A673 (cell line): Measurements from ENCODE around the gene PSORS1C1. TPM values are rescaled to one million over a fixed set of nuclear protein-coding genes. Genes with fewer than 3 reads are reported as not detected.
A peak's percentile ranks its signal among the peaks of the same experiment; 100 is the strongest.

Source experiments
- BruUV-seq: library from RNA; stranded (reverse); fragments of 400-500 nt; replicated peaks from 2 replicates; lab custom pipeline; 2021; lab: Mats Ljungman, UMichigan
- CTCF ChIA-PET: fragments of 300-600 bp; sonication (Branson Sonifier 250); formaldehyde crosslinking; loops from one replicate; lab custom pipeline; 2022; ENCODE audit warnings: antibody characterized with exemption; lab: Charles Lee
- POLR2A ChIA-PET: fragments of 300-600 bp; sonication (Branson Sonifier 250); formaldehyde crosslinking; loops from one replicate; lab custom pipeline; 2022; ENCODE audit warnings: antibody characterized with exemption; ENCODE audit not compliant: low non-redundant PET; lab: Charles Lee
- DNase-seq: peaks from one replicate; pipeline ENCODE4 v3.0.0-alpha.2; 2015; ENCODE audit warnings: low spot score
- H3K27ac ChIP-seq: fragments of 200-600 bp; sonication (generic); 2 replicates; pipeline ENCODE4 v1.5.1; 2016; ENCODE audit warnings: mixed run types, low read depth, mild to moderate bottlenecking, mixed read lengths, antibody characterized with exemption, low read length; ENCODE audit not compliant: poor library complexity, severe bottlenecking
- H3K27me3 ChIP-seq: fragments of 200-600 bp; sonication (generic); replicated peaks from 2 replicates; pipeline ENCODE4 v1.6.1; 2017; ENCODE audit warnings: mixed run types, low read depth, mild to moderate bottlenecking, mixed read lengths, antibody characterized with exemption, low read length; ENCODE audit not compliant: insufficient read depth, poor library complexity
- H3K36me3 ChIP-seq: fragments of 200-600 bp; sonication (generic); 2 replicates; pipeline ENCODE4 v1.6.1; 2016; ENCODE audit warnings: mixed run types, mild to moderate bottlenecking, mixed read lengths, antibody characterized with exemption, low read length; ENCODE audit not compliant: insufficient read depth, poor library complexity, severe bottlenecking
- H3K4me1 ChIP-seq: fragments of 200-600 bp; sonication (generic); 2 replicates; pipeline ENCODE4 v1.6.1; 2017; ENCODE audit warnings: mixed run types, mild to moderate bottlenecking, mixed read lengths, antibody characterized with exemption, low read length; ENCODE audit not compliant: insufficient read depth, poor library complexity, severe bottlenecking
- H3K4me3 ChIP-seq: fragments of 200-600 bp; sonication (generic); 2 replicates; pipeline ENCODE4 v1.5.1; 2016; ENCODE audit warnings: low read depth, mixed run types, mild to moderate bottlenecking, mixed read lengths, low read length; ENCODE audit not compliant: poor library complexity, severe bottlenecking
- H3K9me3 ChIP-seq: fragments of 200-600 bp; sonication (generic); 2 replicates; pipeline ENCODE4 v1.6.1; 2016; ENCODE audit warnings: mixed run types, low read depth, mild to moderate bottlenecking, mixed read lengths, antibody characterized with exemption, low read length; ENCODE audit not compliant: poor library complexity, severe bottlenecking
- CTCF ChIP-seq: fragments of 300-800, 200-600 bp; sonication (generic); conservative IDR thresholded peaks from 2 replicates; pipeline ENCODE4 v1.5.1; 2017; ENCODE audit warnings: low read depth, mild to moderate bottlenecking, antibody characterized with exemption, low read length, moderate library complexity, mixed read lengths
- EZH2 ChIP-seq: fragments of 200-600 bp; sonication (generic); IDR thresholded peaks from 2 replicates; pipeline ENCODE4 v1.6.1; 2017; ENCODE audit warnings: borderline replicate concordance, low read depth, mild to moderate bottlenecking, mixed read lengths, antibody characterized with exemption, low read length; ENCODE audit not compliant: poor library complexity, severe bottlenecking
- intact Hi-C: fragments of 100-400 bp; cut with micrococcal nuclease; formaldehyde crosslinking; loops from one replicate; pipeline ENCODE4 v1.10.0; 2022; ENCODE audit not compliant: unreplicated experiment
- total RNA-seq: library from RNA; stranded (reverse); gene quantifications from 2 replicates; pipeline ENCODE4 v1.2.3, GENCODE V29; 2021

Gene PSORS1C1
- total RNA-seq, 1 experiment from 2014 or later = not detected

GRCh38 chr6:31081872-31082271 lies 32.7 kb upstream of the PSORS1C1 start:
- no TSS peak for BruUV-seq
- Histone ChIP-seq H3K4me3 (no peak overlapping the region), H3K27me3 (no peaks in the 10 kb centered on the region), H3K4me1 (peaks cover 12% of the 10 kb centered on the region), H3K27ac (no peak overlapping the region), H3K9me3 (no peaks in the 10 kb centered on the region), H3K36me3 (no peaks in the 10 kb centered on the region)
- POLR2A ChIA-PET = no interaction called here
- no peak for TF ChIP-seq EZH2
- no peak for TF ChIP-seq CTCF
- no peak for DNase-seq
- CTCF ChIA-PET = no interaction called here
- intact Hi-C loops = no loop called here

GRCh38 chr6:31083742-31084354 lies 30.8 kb upstream of the PSORS1C1 start:
- no peak overlapping the region for H3K27ac ChIP-seq
- CTCF ChIA-PET = interaction anchor here (0.7 kb wide), 1 partner anchor 262 kb away, joined by 3 read pairs; no protein-coding TSS in a partner anchor
- H3K27me3 ChIP-seq = no peaks in the 10 kb centered on the region
- H3K4me1 ChIP-seq = peaks cover 19% of the 10 kb centered on the region
- intact Hi-C loops = no loop called here
- H3K4me3 ChIP-seq = no peak overlapping the region
- H3K36me3 ChIP-seq = no peaks in the 10 kb centered on the region
- POLR2A ChIA-PET = no interaction called here
- H3K9me3 ChIP-seq = no peaks in the 10 kb centered on the region
- DNase-seq = peak; percentile 68
- no TSS peak for BruUV-seq
- TF ChIP-seq EZH2 (no peak), CTCF (peak; percentile 43)

DNA sequence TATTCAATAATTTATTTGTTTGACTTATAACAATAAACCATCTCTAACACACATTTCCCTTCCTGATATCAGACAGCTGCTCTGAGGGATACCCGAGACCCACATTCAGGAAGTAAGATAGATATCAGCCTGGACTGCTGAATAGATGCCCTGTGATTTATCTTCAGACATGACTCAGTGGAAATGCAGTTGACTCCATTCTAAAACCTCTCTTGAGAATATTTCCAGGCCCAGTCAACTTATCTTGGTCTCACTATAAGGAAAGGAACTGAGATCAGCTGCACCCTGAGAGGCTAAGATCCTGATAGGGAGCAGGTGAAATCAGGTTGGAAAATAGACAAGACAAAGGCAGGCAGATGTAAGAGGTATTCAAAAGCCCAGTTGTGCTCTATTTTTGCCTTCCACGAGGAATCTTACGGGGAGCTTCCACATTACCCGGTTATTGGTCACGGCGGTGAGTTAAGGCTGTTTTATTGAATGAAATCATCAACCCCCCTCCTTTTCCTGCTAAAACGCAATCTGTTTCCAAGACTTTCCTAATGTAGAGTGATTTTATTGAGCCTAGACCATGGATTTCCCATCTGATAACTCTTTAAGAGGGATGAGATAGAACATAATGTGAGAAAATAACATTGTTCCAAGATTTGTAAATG lies 27.7 kb upstream of the PSORS1C1 start:
- Histone ChIP-seq H3K27ac (no peak overlapping the region), H3K9me3 (no peaks in the 10 kb centered on the region), H3K27me3 (no peaks in the 10 kb centered on the region), H3K4me3 (no peak overlapping the region), H3K4me1 (peaks cover 19% of the 10 kb centered on the region), H3K36me3 (no peaks in the 10 kb centered on the region)
- ChIA-PET CTCF (interaction anchor here (0.6 to 1.9 kb wide), 29 partner anchors 12 to 554 kb away, joined by 3 to 24 read pairs (median 5); partner anchors contain the start of gene VARS2), POLR2A (no interaction called here)
- intact Hi-C loops = loop anchor here (1.0 to 5.0 kb wide), 5 partner anchors 258 to 546 kb away; partner anchors contain the start of genes FLOT1 and IER3
- no peak for TF ChIP-seq EZH2
- no peak for TF ChIP-seq CTCF
- DNase-seq = peak; percentile 42
- no TSS peak for BruUV-seq
